ENCODE data around the gene PGD. TPM values are rescaled to one million over a fixed set of nuclear protein-coding genes. Genes with fewer than 3 reads are reported as not detected.

PGD gene
- total and polyA plus RNA-seq, 2 of the 13 experiments (the other 11 are each of a cell fraction or from before 2014, with no cell fraction given), result 64.8 to 210 TPM

- peak; percentile 49; the same call in 1 of the 2 replicates for TF ChIP-seq ZBTB7A (CRISPR knock-in tag; IDR thresholded peaks at IDR 0.05)
- TF ChIP-seq, protein P1, sequence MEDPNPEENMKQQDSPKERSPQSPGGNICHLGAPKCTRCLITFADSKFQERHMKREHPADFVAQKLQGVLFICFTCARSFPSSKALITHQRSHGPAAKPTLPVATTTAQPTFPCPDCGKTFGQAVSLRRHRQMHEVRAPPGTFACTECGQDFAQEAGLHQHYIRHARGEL (CRISPR knock-in tag; IDR thresholded peaks at IDR 0.05), result peak; percentile 15; the same call in 1 of the 2 replicates
- peak; percentile 73; the same call in 1 of the 2 replicates for TF ChIP-seq ZNF501 (CRISPR knock-in tag; IDR thresholded peaks at IDR 0.05)
- no peak for TF ChIP-seq TBP (CRISPR knock-in tag; IDR thresholded peaks at IDR 0.05)
- TF ChIP-seq ZNF264 (CRISPR knock-in tag; IDR thresholded peaks at IDR 0.05), result 0 out of 2 replicates have a peak, but pooled peaks have one; percentile 47
- TF ChIP-seq ZNF746 (CRISPR knock-in tag; IDR thresholded peaks at IDR 0.05), result no peak
- peak; percentile 66; the same call in 1 of the 2 replicates for TF ChIP-seq ZNF276 (CRISPR knock-in tag; IDR thresholded peaks at IDR 0.05; ENCODE audit: low read depth)
- TF ChIP-seq CREB1 (IDR thresholded peaks at IDR 0.05), result no peak
- peak; percentile 33; the same call in 1 of the 2 replicates for TF ChIP-seq CREB1 (CRISPR knock-in tag; IDR thresholded peaks at IDR 0.05)
- 0 out of 2 replicates have a peak, but pooled peaks have one; percentile 7 for TF ChIP-seq HOXA9 (CRISPR knock-in tag; IDR thresholded peaks at IDR 0.05; ENCODE audit: borderline replicate concordance)
- TF ChIP-seq ZNF274 (CRISPR knock-in tag; IDR thresholded peaks at IDR 0.05), result peak; percentile 86
- TF ChIP-seq, protein P2, sequence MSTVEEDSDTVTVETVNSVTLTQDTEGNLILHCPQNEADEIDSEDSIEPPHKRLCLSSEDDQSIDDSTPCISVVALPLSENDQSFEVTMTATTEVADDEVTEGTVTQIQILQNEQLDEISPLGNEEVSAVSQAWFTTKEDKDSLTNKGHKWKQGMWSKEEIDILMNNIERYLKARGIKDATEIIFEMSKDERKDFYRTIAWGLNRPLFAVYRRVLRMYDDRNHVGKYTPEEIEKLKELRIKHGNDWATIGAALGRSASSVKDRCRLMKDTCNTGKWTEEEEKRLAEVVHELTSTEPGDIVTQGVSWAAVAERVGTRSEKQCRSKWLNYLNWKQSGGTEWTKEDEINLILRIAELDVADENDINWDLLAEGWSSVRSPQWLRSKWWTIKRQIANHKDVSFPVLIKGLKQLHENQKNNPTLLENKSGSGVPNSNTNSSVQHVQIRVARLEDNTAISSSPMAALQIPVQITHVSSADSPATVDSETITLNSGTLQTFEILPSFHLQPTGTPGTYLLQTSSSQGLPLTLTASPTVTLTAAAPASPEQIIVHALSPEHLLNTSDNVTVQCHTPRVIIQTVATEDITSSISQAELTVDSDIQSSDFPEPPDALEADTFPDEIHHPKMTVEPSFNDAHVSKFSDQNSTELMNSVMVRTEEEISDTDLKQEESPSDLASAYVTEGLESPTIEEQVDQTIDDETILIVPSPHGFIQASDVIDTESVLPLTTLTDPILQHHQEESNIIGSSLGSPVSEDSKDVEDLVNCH (CRISPR knock-in tag; IDR thresholded peaks at IDR 0.05), result no peak
- TF ChIP-seq, protein P3, sequence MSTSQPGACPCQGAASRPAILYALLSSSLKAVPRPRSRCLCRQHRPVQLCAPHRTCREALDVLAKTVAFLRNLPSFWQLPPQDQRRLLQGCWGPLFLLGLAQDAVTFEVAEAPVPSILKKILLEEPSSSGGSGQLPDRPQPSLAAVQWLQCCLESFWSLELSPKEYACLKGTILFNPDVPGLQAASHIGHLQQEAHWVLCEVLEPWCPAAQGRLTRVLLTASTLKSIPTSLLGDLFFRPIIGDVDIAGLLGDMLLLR (CRISPR knock-in tag; IDR thresholded peaks at IDR 0.05), result 0 out of 2 replicates have a peak, but pooled peaks have one; percentile 45
- TF ChIP-seq, protein P4, sequence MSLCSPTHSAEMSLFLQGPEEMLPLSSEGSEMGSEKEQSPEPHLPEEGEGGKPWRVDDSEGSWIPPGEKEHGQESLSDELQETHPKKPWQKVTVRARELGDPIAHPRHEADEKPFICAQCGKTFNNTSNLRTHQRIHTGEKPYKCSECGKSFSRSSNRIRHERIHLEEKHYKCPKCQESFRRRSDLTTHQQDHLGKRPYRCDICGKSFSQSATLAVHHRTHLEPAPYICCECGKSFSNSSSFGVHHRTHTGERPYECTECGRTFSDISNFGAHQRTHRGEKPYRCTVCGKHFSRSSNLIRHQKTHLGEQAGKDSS (CRISPR knock-in tag; IDR thresholded peaks at IDR 0.05; ENCODE audit: borderline replicate concordance, low read depth), result peak; percentile 86; the same call in 1 of the 2 replicates
- TF ChIP-seq ZNF326 (CRISPR knock-in tag; IDR thresholded peaks at IDR 0.05; ENCODE audit: borderline replicate concordance), result no peak; the same call in 1 of the 2 replicates
- TF ChIP-seq ZNF83 (CRISPR knock-in tag; IDR thresholded peaks at IDR 0.05; ENCODE audit: borderline replicate concordance), result no peak
- 0 out of 2 replicates have a peak, but pooled peaks have one; percentile 5 for TF ChIP-seq ZNF44 (CRISPR knock-in tag; IDR thresholded peaks at IDR 0.05)
- 0 out of 2 replicates have a peak, but pooled peaks have one; percentile 54 for TF ChIP-seq FIP1L1 (IDR thresholded peaks at IDR 0.05; ENCODE audit: borderline replicate concordance, insufficient read depth, low read depth, low read length)
- TF ChIP-seq NR1H2 (CRISPR knock-in tag; IDR thresholded peaks at IDR 0.05; ENCODE audit: borderline replicate concordance, low read depth), result peak; percentile 66; the same call in 1 of the 2 replicates
- TF ChIP-seq ZBTB46 (CRISPR knock-in tag; IDR thresholded peaks at IDR 0.05; ENCODE audit: borderline replicate concordance), result peak; percentile 79; the same call in 1 of the 2 replicates
- TF ChIP-seq NR2F1 (CRISPR knock-in tag; IDR thresholded peaks at IDR 0.05), result 0 out of 4 replicates have a peak, but pooled peaks of 1 of the 2 experiments have one; percentile 12
These were observed 558 bp upstream of the PGD start (continued) for GRCh38 chr1:10398278-10398733.
